H4 (cell line): ENCODE results near the gene STPG2. TPM values are rescaled to one million over a fixed set of nuclear protein-coding genes. Genes with fewer than 3 reads are reported as not detected.
"Not testable (repeated sequence)": the region's sequence is repeated elsewhere in the genome, so short reads cannot be mapped to it uniquely, and the experiment has no call there.

ENCODE experiments used
- DNase-seq: peaks from one replicate; pipeline ENCODE4 v3.0.0-alpha.2; 2015; ENCODE audit warnings: low spot score
- total RNA-seq: library from RNA; depleted of rRNA; stranded (reverse); fragments of >200 nt; shearing (Covaris generic); gene quantifications from 2 replicates; pipeline ENCODE4 v1.2.3, GENCODE V29; 2014

The STPG2 gene
- total RNA-seq, 1 experiment from 2014 or later, result not detected

DNA sequence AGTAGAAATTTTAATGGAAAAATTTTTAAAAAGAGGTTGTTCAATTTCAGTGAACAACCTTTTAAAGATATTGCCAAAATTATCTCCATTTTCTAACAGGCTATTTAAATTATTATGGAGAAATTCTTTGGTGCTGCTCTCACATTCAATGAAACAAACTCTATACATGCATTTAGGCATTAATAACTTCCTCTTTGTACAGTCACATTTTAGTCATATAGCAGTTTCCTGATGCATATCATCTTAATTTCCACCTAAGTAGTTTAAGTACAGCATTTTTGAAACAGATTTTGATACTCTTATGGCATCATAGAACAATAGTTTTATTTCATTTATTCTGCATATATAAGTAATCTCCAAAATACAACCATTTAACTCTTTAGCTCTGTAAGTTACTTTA lies 500.1 kb downstream of the STPG2 start:
- DNase-seq, result no peak

GRCh38 chr4:97639961-97640360 lies 503.3 kb downstream of the STPG2 start:
- no peak for DNase-seq

DNA sequence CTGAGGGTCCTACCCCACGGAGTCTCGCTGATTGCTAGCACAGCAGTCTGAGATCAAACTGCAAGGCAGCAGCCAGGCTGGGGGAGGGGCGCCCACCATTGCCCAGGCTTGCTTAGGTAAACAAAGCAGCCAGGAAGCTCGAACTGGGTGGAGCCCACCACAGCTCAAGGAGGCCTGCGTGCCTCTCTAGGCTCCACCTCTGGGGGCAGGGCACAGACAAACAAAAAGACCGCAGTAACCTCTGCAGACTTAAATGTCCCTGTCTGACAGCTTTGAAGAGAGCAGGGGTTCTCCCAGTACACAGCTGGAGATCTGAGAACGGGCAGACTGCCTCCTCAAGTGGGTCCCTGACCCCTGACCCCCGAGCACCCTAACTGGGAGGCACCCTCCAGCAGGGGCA lies 509.4 kb downstream of the STPG2 start:
- not testable (repeated sequence) for DNase-seq

GRCh38 chr4:97627750-97628149 lies 515.5 kb downstream of the STPG2 start:
- DNase-seq, result no peak

GRCh38 chr4:97624204-97624603 lies 519.1 kb downstream of the STPG2 start:
- DNase-seq, result no peak

DNA sequence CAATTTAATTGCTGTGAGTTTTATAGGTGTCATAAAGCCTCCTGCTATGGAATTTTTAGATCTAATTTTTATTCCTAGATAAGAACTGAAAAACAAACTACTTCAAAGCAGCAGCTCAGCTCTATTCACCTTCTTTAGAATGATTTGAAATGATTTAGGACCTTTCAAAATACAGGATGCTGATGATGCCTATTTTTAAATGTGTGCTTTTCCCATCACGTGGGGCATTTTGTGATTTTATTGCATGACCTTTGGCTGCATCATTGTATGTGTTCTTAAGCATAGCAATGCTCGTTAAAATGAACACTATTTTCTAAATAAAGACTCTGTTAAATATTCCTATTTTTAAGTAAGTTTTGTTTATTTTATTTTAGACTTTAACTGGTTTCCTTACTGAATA lies 537.3 kb downstream of the STPG2 start:
- no peak for DNase-seq

GRCh38 chr4:97593248-97593647 lies 550.0 kb downstream of the STPG2 start:
- no peak for DNase-seq

DNA sequence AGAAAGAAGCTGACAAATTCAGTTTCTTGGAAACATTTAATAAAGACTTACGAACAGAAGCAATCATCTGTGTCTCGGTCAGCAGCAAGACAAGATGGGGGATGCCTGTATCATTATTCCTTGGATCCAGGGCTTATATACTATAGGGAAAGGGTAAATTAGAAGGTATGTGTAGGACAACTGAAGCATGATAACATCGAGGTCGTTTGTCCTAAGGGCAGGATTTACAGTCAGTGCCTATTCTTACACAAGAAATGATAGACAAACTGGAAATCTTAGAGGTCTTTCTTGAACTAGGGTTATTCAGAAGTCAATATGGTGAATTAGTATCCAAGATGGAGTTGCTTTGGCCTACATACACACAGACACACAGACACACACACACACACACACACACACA lies 553.0 kb downstream of the STPG2 start:
- DNase-seq, result no peak

DNA sequence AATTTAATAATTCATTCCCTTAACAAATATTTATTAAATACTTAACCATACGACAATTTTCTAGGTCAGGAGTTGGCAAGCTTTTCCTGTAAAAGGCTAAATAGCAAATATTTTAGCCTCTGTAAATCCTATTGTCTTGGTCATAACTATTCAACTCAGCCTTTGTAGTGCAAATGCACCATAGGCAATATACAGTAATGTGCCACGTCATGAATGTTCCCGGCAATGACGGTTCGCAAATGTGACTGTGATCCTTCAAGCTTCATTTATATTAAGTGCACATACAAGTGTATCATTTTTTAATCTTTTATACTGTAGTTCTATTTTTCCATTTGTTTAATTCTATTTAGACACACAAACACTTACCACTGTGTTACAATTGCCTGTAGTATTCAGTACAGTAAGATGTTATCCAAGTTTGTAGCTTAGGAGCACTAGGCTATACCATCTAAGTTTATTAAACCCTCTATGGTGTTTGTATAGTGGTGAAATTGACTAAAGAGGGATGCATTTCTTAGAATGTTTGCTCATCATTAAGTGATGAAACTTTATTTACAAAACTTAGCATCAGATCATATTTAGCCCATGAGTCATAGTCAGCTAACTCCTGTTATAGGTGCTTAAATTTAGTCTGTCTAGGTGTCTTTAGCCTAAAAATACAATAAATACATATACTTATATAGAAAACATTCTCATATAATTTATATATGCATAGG lies 553.6 kb downstream of the STPG2 start:
- no peak for DNase-seq

DNA sequence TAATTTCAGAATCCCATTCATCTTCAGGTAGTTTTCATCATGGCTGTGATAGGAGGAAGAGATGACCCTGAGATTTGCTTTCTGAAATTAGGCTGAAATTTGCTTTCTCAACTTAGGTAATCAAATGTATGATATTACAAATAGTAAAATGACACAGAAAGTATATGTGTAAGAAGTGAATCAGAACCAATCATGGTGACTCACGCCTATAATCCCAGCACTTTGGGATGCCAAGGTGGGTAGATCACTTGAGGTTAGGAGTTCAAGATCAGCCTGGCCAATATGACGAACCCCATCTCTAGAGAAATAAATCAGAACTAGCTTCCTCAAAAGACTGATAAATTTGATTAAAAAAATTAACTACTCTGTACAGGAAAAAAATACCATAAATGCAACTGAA lies 555.4 kb downstream of the STPG2 start:
- no peak for DNase-seq

DNA sequence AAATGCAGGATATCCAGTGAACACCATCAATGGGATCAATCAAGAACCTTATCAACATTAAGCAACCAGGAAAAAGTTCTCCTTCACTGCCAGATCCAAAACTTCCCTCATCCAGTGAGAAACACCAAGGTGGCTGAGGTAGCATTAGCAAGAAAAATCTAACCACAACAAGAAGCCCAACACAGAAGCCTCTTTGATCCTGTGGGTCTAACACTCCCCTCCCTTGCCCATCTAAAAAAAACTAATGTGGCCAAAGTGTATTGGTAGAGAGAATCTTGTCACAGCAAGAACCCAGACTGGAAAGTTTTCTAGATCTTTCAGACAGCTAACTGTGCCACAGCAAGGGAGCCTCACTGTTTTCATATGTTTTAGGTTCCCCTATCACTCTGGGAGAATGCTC lies 558.0 kb downstream of the STPG2 start:
- no peak for DNase-seq

DNA sequence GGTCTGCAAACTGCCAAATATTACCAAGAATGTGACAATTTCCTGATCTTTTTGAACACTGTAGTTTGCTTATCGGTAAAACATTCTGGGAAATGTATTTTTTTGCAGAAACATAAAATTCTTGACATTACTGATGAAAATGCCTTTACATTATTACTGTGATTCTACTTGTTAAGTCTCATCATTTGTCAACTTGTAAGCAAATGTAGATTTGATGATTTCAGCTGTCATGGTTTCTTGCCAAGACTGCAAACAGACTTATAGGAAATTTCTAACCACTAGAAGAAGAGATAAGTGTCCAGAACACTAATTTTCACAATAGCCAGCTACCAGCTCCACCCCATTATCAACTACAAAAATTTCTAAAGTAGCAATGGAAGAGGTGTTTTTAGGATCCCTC lies 560.4 kb downstream of the STPG2 start:
- no peak for DNase-seq

DNA sequence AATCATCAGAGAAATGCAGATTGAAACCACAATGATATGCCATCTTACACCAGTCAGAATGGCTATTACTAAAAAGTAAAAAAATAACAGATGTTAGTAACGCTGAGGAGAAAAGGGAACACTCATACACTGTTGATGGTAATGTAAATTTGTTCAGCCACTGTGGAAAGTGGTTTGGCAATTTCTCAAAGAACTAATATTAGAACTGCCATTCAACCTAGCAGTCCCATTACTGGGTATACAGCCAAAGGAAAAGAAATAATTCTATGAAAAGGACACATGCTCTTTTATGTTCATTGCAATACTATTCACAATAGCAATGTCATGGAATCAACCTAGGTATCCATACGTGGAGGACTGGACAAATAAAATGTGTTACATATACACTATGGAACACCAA lies 566.3 kb downstream of the STPG2 start:
- DNase-seq, result no peak

DNA sequence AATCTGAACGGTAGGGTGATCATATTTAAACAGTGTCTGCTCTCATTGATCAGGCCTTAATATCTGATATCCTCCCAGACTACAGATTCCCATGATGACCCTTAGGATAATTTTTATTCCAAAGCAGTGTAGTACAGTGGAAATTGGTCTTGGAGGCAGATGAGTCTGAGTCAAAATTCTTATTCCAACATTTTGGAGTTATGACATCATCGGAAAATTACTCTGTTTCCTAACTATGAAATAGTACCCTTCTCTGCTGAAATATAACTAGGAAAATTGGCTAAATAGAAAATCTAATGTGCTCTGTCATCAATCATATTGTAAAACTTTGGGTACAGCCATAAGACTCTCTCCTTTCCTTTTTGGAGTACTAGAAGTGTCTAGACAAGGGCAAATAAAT lies 583.3 kb downstream of the STPG2 start:
- no peak for DNase-seq

DNA sequence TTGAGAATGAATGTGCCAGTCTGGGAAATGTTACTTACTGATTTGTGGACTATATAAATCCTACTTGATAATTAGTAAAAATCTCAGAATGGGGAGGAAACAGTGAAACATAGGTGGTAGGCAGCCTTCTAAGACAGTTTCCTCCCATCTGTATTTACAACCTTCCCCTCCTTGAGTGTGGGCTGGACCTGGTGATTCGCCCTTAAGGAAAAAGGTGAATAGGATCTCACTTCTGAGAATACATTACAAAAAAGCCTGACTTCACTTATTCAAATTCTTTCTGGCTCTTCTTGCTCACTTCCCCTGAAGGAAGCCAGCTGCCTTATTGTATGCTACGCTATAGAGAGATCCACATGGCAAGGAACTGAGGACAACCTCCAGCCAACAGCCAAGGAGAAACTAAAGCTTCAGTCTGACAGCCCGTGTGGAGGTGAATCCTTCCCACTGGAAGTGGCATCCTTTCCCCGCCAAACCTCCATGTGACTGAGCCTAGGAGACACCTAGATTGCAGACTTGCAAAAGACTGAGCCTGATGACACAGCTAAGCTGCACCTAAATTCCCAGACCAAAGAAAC lies 585.0 kb downstream of the STPG2 start:
- DNase-seq, result no peak

GRCh38 chr4:97550637-97551036 lies 592.6 kb downstream of the STPG2 start:
- not testable (repeated sequence) for DNase-seq

DNA sequence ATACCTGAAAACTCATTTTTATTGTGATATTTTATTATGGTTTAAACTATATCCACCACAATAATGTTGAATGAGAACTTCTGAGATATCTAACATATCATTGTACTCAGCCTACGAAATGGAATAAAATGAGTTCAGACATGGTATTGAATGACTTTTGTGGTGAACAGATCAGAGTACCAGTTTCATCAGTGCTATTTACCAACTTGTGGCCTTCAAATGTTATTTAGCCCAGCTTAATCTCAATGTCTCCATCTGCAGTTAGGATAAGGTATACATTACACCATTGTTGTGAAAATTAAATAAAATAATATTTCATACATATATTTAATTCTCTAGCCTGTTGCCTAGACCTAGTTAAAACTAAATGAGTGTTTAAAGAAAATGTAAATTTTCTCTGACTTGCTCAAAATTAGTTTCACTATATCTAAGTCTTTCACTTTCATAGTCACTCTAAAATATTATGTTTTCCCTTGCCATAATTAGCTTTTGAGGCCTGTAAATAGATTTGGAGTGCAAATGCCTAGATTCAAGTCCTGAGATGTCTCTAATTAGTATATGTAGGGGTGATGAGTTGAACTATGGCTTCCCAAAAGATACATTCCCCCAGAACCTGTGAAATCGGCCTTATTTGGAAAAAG lies 594.2 kb downstream of the STPG2 start:
- no peak for DNase-seq

GRCh38 chr4:97548186-97548585 lies 595.1 kb downstream of the STPG2 start:
- no peak for DNase-seq

GRCh38 chr4:97531351-97531750 lies 611.9 kb downstream of the STPG2 start:
- DNase-seq, result no peak

DNA sequence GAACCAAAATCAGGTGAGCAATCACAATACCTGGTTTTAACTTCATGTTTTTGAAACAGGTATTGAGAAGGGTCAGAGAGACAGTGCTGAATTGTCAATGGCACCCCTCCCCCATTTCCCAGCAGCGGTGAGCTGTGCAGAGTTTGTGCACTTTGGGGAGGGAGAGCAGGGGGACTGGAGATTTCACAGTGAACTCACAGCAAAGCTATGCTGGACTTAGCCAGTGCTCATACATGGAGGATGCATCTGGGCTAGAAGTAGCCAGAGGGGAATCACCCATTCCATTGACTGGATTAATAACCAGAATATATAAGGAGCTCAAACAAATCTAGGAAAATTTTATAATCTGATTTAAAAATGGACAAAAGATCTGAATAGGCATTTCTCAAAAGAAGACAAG lies 612.6 kb downstream of the STPG2 start:
- no peak for DNase-seq

GRCh38 chr4:97525236-97525635 lies 618.0 kb downstream of the STPG2 start:
- DNase-seq, result no peak

GRCh38 chr4:97517939-97518338 lies 625.3 kb downstream of the STPG2 start:
- no peak for DNase-seq

GRCh38 chr4:97513917-97514316 lies 629.4 kb downstream of the STPG2 start:
- no peak for DNase-seq
